Thoracic aorta (tissue), 2 donors: ENCODE measurements around the gene PHB1. TPM values are rescaled to one million over a fixed set of nuclear protein-coding genes. Genes with fewer than 3 reads are reported as not detected.

Source experiments
- ATAC-seq: fragments of 150-250 bp; one replicate; pipeline ENCODE4 v1.8.0; 2017; ENCODE audit warnings: low read depth; ENCODE audit not compliant: insufficient number of reproducible peaks, low FRiP score
- DNase-seq: peaks from one replicate; pipeline ENCODE4 v3.0.0-alpha.2; 2020; ENCODE audit warnings: low spot score
- H3K27ac ChIP-seq, 2 donors: fragments of 200-600 bp; sonication (generic); 1 replicate in 1 of 2; 2 replicates in 1 of 2; pipeline ENCODE4 v1.5.1; 2016; ENCODE audit warnings: mild to moderate bottlenecking in 2 of 2, moderate library complexity in 2 of 2
- H3K27me3 ChIP-seq: fragments of 200-600 bp; sonication (generic); replicated peaks from 2 replicates; pipeline ENCODE4 v1.6.0; 2016; ENCODE audit warnings: mild to moderate bottlenecking; ENCODE audit not compliant: insufficient read depth
- H3K36me3 ChIP-seq: fragments of 200-600 bp; sonication (generic); one replicate; pipeline ENCODE4 v1.5.1; 2016
- H3K4me1 ChIP-seq, 2 donors: fragments of 200-600 bp; sonication (generic); 1 replicate in 1 of 2; 2 replicates in 1 of 2; pipeline versions ENCODE4 v1.5.1 to v1.6.0; 2016; ENCODE audit warnings: low read depth in 2 of 2, mild to moderate bottlenecking in 1 of 2; ENCODE audit not compliant: control insufficient read depth in 1 of 2
- H3K4me3 ChIP-seq: fragments of 200-600 bp; sonication (generic); 2 replicates; pipeline ENCODE4 v1.5.1; 2016; ENCODE audit warnings: mild to moderate bottlenecking
- H3K9me3 ChIP-seq: fragments of 200-600 bp; sonication (generic); 2 replicates; pipeline ENCODE4 v1.5.1; 2016
- CTCF ChIP-seq: fragments of 200-600 bp; sonication (generic); IDR thresholded peaks from one replicate; pipeline ENCODE4 v1.5.1; 2019; ENCODE audit warnings: antibody characterized with exemption
- total RNA-seq, 2 donors: library from RNA; depleted of rRNA; stranded (reverse); fragments of >200 nt; gene quantifications; one replicate each; pipeline versions ENCODE4 v1.1.0 to v1.2.3, GENCODE V29; 2016

PHB1 gene
- total RNA-seq, 2 donors from 2014 or later, result 34.4 to 55.6 TPM

DNA sequence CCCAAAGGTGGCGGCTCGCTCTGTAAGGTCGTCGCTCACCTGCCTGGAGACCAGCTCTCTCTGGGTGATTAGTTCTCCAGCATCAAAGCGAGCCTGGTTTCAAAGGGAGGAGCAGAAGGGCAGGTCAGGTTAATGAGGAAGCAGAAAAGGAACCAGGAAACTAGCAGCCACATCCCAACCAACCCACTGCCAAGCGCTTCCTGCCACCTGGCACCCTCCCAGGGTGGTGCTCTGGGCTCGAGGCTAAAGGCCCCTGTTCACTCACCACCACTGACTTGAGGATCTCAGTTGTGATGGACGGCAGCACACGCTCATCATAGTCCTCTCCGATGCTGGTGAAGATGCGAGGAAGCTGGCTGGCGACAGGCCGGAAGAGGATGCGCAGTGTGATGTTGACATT is 5.6 kb downstream of the PHB1 start:
- H3K4me3 ChIP-seq, result no peak overlapping the region
- ATAC-seq, result no peak
- H3K36me3 ChIP-seq, result peaks cover 65% of the 10 kb centered on the region
- no peak overlapping the region for H3K27ac ChIP-seq
- H3K27me3 ChIP-seq, result no peaks in the 10 kb centered on the region
- peaks cover 6 to 7% of the 10 kb centered on the region in 2 donors for H3K4me1 ChIP-seq
- no peak for TF ChIP-seq CTCF
- no peaks in the 10 kb centered on the region for H3K9me3 ChIP-seq
- no peak for DNase-seq

- peak; percentile 46 for TF ChIP-seq CTCF
- H3K27ac ChIP-seq, result no peak overlapping the region
- H3K9me3 ChIP-seq, result no peaks in the 10 kb centered on the region
- no peak overlapping the region for H3K4me3 ChIP-seq
- no peak for DNase-seq
- H3K4me1 ChIP-seq, result no peaks in the 10 kb centered on the region
- H3K36me3 ChIP-seq, result peaks cover 69% of the 10 kb centered on the region
- no peaks in the 10 kb centered on the region for H3K27me3 ChIP-seq
- no peak for ATAC-seq
These were observed 6.6 kb downstream of the PHB1 start for GRCh38 chr17:49407981-49408501.

DNA sequence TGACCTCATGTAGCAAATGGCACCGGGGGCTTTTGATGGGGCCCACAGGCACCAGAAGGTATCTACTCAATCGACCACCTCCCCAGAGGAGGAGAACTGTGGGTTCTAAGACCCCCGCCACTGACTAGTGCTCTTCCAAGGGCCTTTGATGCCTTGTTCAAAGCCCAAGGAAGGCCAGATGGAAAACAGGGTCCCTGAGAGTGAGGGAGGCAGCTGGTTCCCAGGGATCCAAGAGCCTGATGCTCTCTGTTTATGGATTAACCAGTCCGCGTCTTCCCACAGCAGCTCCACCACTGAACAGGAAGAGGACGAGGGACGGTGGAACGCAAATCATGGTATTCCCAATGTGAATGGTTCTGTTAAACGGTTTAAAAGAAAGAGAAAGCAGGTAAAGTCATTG is 7.6 kb downstream of the PHB1 start:
- Histone ChIP-seq H3K4me1 (no peaks in the 10 kb centered on the region), H3K36me3 (peaks cover 66% of the 10 kb centered on the region), H3K4me3 (no peak overlapping the region), H3K27ac (no peak overlapping the region), H3K9me3 (no peaks in the 10 kb centered on the region), H3K27me3 (no peaks in the 10 kb centered on the region)
- TF ChIP-seq CTCF, result no peak
- ATAC-seq, result no peak
- no peak for DNase-seq

DNA sequence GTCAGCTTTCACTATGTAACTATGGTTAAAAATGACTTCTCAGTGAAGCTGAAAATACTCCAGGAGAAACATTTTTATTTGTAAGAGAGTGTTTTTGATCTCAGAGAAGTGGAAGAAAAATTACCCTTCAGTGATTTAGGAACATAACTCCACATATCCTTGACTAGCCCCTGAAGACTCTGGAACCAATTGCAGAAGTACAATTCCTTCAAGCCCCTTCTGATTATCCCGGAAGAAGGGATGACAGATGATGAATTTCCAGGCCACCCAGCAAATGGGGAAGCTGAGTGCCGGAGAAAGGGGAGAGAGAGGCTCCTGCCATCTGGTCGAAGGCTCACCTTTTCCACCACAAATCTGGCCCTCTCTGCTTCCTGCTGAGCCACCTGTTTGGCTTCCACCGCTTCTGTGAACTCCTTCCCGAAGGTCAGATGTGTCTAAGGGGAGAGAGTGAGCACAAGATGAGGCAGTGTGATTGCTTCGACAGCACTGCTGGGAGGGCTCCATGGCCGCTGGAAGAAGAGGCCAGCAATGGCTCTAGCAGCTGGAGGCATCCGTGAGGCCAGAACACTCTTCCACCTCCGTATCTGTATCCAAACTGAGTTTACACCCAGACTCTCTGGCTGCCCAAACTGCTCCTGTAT is 8.1 kb downstream of the PHB1 start:
- no peaks in the 10 kb centered on the region for H3K27me3 ChIP-seq
- no peak overlapping the region for H3K4me3 ChIP-seq
- ATAC-seq (no peak), DNase-seq (no peak)
- peaks cover 65% of the 10 kb centered on the region for H3K36me3 ChIP-seq
- no peak for TF ChIP-seq CTCF
- H3K27ac ChIP-seq, result no peak overlapping the region
- no peaks in the 10 kb centered on the region for H3K9me3 ChIP-seq
- H3K4me1 ChIP-seq, result no peaks in the 10 kb centered on the region

DNA sequence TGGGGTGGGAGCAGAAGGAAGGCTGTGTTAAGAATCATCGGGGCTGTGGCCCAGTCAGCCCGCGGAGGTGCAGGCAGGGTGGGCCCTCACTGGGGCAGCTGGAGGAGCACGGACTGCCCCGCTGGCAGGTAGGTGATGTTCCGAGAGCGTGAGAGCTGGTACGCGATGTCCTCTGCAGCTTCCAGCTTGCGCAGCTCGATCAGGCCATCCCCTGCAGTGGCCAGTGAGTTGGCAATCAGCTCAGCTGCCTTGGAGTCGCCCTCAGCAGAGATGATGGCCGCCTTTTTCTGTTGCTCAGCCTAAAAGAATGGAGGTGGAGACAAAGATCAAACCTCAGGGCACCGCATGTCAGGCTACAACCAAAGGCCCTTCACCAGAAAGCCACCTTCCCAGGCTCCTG is 9.8 kb downstream of the PHB1 start:
- no peak for DNase-seq
- ATAC-seq, result no peak
- no peak overlapping the region for H3K27ac ChIP-seq
- no peak for TF ChIP-seq CTCF
- H3K4me3 ChIP-seq, result no peak overlapping the region
- no peaks in the 10 kb centered on the region for H3K4me1 ChIP-seq
- no peaks in the 10 kb centered on the region for H3K9me3 ChIP-seq
- H3K36me3 ChIP-seq, result peaks cover 52% of the 10 kb centered on the region
- H3K27me3 ChIP-seq, result no peaks in the 10 kb centered on the region
